ENCODE data around the gene UBE2C.

UBE2C gene

GRCh38 chr20:45783656-45784294, 28.7 kb upstream of the UBE2C start:
- TF ChIP-seq REST (IDR thresholded peaks at IDR 0.05; ENCODE audit: insufficient read depth in 1 of 2, low read depth in 2 of 2, low read length in 2 of 2) (no peak), TAF1 (IDR thresholded peaks at IDR 0.05; ENCODE audit: borderline replicate concordance, insufficient read depth, low read length) (no peak), POLR2AphosphoS5 (IDR thresholded peaks at IDR 0.05; ENCODE audit: low read depth, low read length) (no peak)

GRCh38 chr20:45788351-45788750, 24.1 kb upstream of the UBE2C start:
- TF ChIP-seq POLR2AphosphoS5 (IDR thresholded peaks at IDR 0.05; ENCODE audit: low read depth, low read length) (no peak), TAF1 (IDR thresholded peaks at IDR 0.05; ENCODE audit: borderline replicate concordance, insufficient read depth, low read length) (no peak), FOXP2 (optimal IDR thresholded peaks at IDR 0.05; ENCODE audit: borderline replicate concordance, extremely low read depth, extremely low read length, insufficient read depth) (no peak), REST (IDR thresholded peaks at IDR 0.05; ENCODE audit: insufficient read depth in 1 of 2, low read depth in 2 of 2, low read length in 2 of 2) (no peak), SIN3A (IDR thresholded peaks at IDR 0.05; ENCODE audit: borderline replicate concordance, insufficient read depth, low read length) (no peak)

GRCh38 chr20:45792317-45793118, 19.9 kb upstream of the UBE2C start:
- no peak for TF ChIP-seq SIN3A (IDR thresholded peaks at IDR 0.05; ENCODE audit: borderline replicate concordance, insufficient read depth, low read length)
- no peak for TF ChIP-seq TAF1 (IDR thresholded peaks at IDR 0.05; ENCODE audit: borderline replicate concordance, insufficient read depth, low read length)
- no peak for TF ChIP-seq REST (IDR thresholded peaks at IDR 0.05; ENCODE audit: insufficient read depth in 1 of 2, low read depth in 2 of 2, low read length in 2 of 2)
- no peak for TF ChIP-seq POLR2AphosphoS5 (IDR thresholded peaks at IDR 0.05; ENCODE audit: low read depth, low read length)
- no peak for TF ChIP-seq FOXP2 (optimal IDR thresholded peaks at IDR 0.05; ENCODE audit: borderline replicate concordance, extremely low read depth, extremely low read length, insufficient read depth)

GRCh38 chr20:45796337-45797065, 15.9 kb upstream of the UBE2C start:
- TF ChIP-seq POLR2AphosphoS5 (IDR thresholded peaks at IDR 0.05; ENCODE audit: low read depth, low read length), result no peak
- TF ChIP-seq TAF1 (IDR thresholded peaks at IDR 0.05; ENCODE audit: borderline replicate concordance, insufficient read depth, low read length), result no peak
- no peak for TF ChIP-seq FOXP2 (optimal IDR thresholded peaks at IDR 0.05; ENCODE audit: borderline replicate concordance, extremely low read depth, extremely low read length, insufficient read depth)

- TF ChIP-seq TAF1 (IDR thresholded peaks at IDR 0.05; ENCODE audit: borderline replicate concordance, insufficient read depth, low read length) (no peak), REST (IDR thresholded peaks at IDR 0.05; ENCODE audit: insufficient read depth in 1 of 2, low read depth in 2 of 2, low read length in 2 of 2) (no peak), SIN3A (IDR thresholded peaks at IDR 0.05; ENCODE audit: borderline replicate concordance, insufficient read depth, low read length) (no peak), FOXP2 (optimal IDR thresholded peaks at IDR 0.05; ENCODE audit: borderline replicate concordance, extremely low read depth, extremely low read length, insufficient read depth) (no peak), POLR2AphosphoS5 (IDR thresholded peaks at IDR 0.05; ENCODE audit: low read depth, low read length) (no peak)
These were observed 13.4 kb upstream of the UBE2C start for GRCh38 chr20:45798935-45799642.
